DOHH2 (cell line): ENCODE data around the gene SERPINH1.

Experiments used
- CTCF ChIP-seq: fragments of 200-600 bp; sonication (generic); IDR thresholded peaks from one replicate; pipeline ENCODE4 v1.5.1; 2014; ENCODE audit warnings: antibody characterized with exemption, mild to moderate bottlenecking, low read depth, low read length; ENCODE audit not compliant: poor library complexity, severe bottlenecking
- EZH2phosphoT487 ChIP-seq: fragments of 200-600 bp; sonication (generic); IDR thresholded peaks from 2 replicates; pipeline ENCODE4 v1.6.1; 2017; ENCODE audit warnings: borderline replicate concordance, mild to moderate bottlenecking, antibody characterized with exemption, low read length, moderate library complexity, mixed read lengths

- TF ChIP-seq CTCF = no peak
- no peak for TF ChIP-seq EZH2phosphoT487
Observed at GRCh38 chr11:75589933-75590332, 27.9 kb downstream of the SERPINH1 start.
